GM12878 (cell line): ENCODE measurements around the gene EPHA10. TPM values are rescaled to one million over a fixed set of nuclear protein-coding genes. Genes with fewer than 3 reads are reported as not detected.

ENCODE experiments used
- ATAC-seq: fragments of 200-7000 bp; cut with Tn5 transposase; 3 replicates; pipeline ENCODE4 v1.9.1; 2020; ENCODE audit warnings: mild to moderate bottlenecking, moderate library complexity
- BruUV-seq: library from RNA; stranded (reverse); fragments of 400-500 nt; replicated peaks from 2 replicates; lab custom pipeline; 2021; lab: Mats Ljungman, UMichigan
- CTCF ChIA-PET: fragments of 300-600 bp; sonication (Branson Sonifier 250); formaldehyde crosslinking; extraction: SDS; loops from one replicate; lab custom pipeline; 2021; ENCODE audit warnings: inconsistent platforms; lab: Yijun Ruan, JAX
- POLR2A ChIA-PET: fragments of 350-600 bp; formaldehyde crosslinking; extraction: SDS; loops from one replicate; lab custom pipeline; 2021; ENCODE audit warnings: inconsistent platforms; lab: Charles Lee
- RAD21 ChIA-PET: fragments of 300-600 bp; sonication (Branson Sonifier 250); formaldehyde crosslinking; loops from one replicate; lab custom pipeline; 2023; ENCODE audit warnings: antibody characterized with exemption; ENCODE audit not compliant: unreplicated experiment; lab: Charles Lee
- SMC1A ChIA-PET: fragments of 300-600 bp; sonication (Branson Sonifier 250); formaldehyde crosslinking; loops from one replicate; lab custom pipeline; 2023; ENCODE audit not compliant: unreplicated experiment, uncharacterized antibody; lab: Charles Lee
- DNase-seq: peaks from one replicate; pipeline ENCODE4 v3.0.0-alpha.2; 2011; ENCODE audit warnings: low read depth, low spot score
- FAIRE-seq: peaks from 3 replicates; lab custom pipeline; 2011; peaks lifted over from hg19 to GRCh38; lab: Jason Lieb, UNC
- H2AFZ ChIP-seq: 2 replicates; pipeline ENCODE4 v1.6.0; 2011; ENCODE audit warnings: low read depth, low read length, control low read depth; ENCODE audit not compliant: control insufficient read depth
- H3K27ac ChIP-seq: 2 replicates; pipeline ENCODE4 v1.5.1; 2011; ENCODE audit warnings: control low read depth; ENCODE audit not compliant: control insufficient read depth, insufficient read depth
- H3K27me3 ChIP-seq, 2 experiments: replicated peaks in 1 of 2; 2 replicates each; pipeline versions ENCODE4 v1.6.0 to v1.6.1; 2011; ENCODE audit warnings: low read length in 1 of 2; ENCODE audit not compliant: control insufficient read depth in 2 of 2, insufficient read depth in 2 of 2
- H3K36me3 ChIP-seq, 2 experiments: 2 replicates each; pipeline ENCODE4 v1.5.1; 2011; ENCODE audit warnings: low read length in 1 of 2; ENCODE audit not compliant: control insufficient read depth in 2 of 2, insufficient read depth in 2 of 2
- H3K4me1 ChIP-seq: 2 replicates; pipeline ENCODE4 v1.6.1; 2011; ENCODE audit warnings: mild to moderate bottlenecking, low read length, moderate library complexity, mixed read lengths; ENCODE audit not compliant: control insufficient read depth, insufficient read depth
- H3K4me2 ChIP-seq: 2 replicates; pipeline ENCODE4 v1.6.0; 2011; ENCODE audit warnings: control low read depth; ENCODE audit not compliant: control insufficient read depth, insufficient read depth
- H3K4me3 ChIP-seq: fragments of 200-600 bp; sonication (generic); 2 replicates; pipeline ENCODE4 v1.5.1; 2016
- H3K79me2 ChIP-seq: 2 replicates; pipeline ENCODE4 v1.6.0; 2011; ENCODE audit warnings: low read length; ENCODE audit not compliant: control insufficient read depth, insufficient read depth
- H3K9ac ChIP-seq: 2 replicates; pipeline ENCODE4 v1.8.0; 2011; ENCODE audit warnings: low read length, control low read depth, mixed read lengths; ENCODE audit not compliant: control insufficient read depth, insufficient read depth
- H3K9me3 ChIP-seq: replicated peaks from 3 replicates; pipeline ENCODE4 v1.5.1; 2011; ENCODE audit warnings: mild to moderate bottlenecking, low read length; ENCODE audit not compliant: control insufficient read depth, insufficient read depth
- H4K20me1 ChIP-seq: 2 replicates; pipeline ENCODE4 v1.6.0; 2011; ENCODE audit not compliant: control insufficient read depth, insufficient read depth
- BCLAF1 ChIP-seq: fragments of 450-650 bp; IDR thresholded peaks from 2 replicates; pipeline ENCODE4 v1.6.1; 2017; ENCODE audit warnings: antibody characterized with exemption, mild to moderate bottlenecking, moderate library complexity
- CREM ChIP-seq: IDR thresholded peaks from 2 replicates; pipeline ENCODE4 v1.6.1; 2014; ENCODE audit warnings: antibody characterized with exemption, low read depth
- DPF2 ChIP-seq: fragments of 450-650 bp; IDR thresholded peaks from 2 replicates; pipeline ENCODE4 v1.6.1; 2017; ENCODE audit warnings: mild to moderate bottlenecking
- GABPA ChIP-seq: IDR thresholded peaks from 2 replicates; pipeline ENCODE4 v1.6.1; 2014; ENCODE audit warnings: antibody characterized with exemption, low read depth, mild to moderate bottlenecking, inconsistent platforms
- NFIC ChIP-seq: IDR thresholded peaks from 2 replicates; pipeline ENCODE4 v1.6.1; 2012; ENCODE audit warnings: low read depth, mild to moderate bottlenecking, inconsistent platforms, low read length, moderate library complexity
- NRF1 ChIP-seq: conservative IDR thresholded peaks from 2 replicates; pipeline ENCODE4 v1.6.1; 2011; ENCODE audit warnings: mild to moderate bottlenecking, low read depth, low read length, improper control_type of control experiment
- PML ChIP-seq: IDR thresholded peaks from 2 replicates; pipeline ENCODE4 v1.6.1; 2012; ENCODE audit warnings: low read length, inconsistent platforms
- SREBF1 ChIP-seq: IDR thresholded peaks from 2 replicates; pipeline ENCODE4 v1.6.1; 2012; ENCODE audit warnings: mild to moderate bottlenecking, low read length
- YY1 ChIP-seq: IDR thresholded peaks from 2 replicates; pipeline ENCODE4 v1.6.1; 2011; ENCODE audit warnings: low read depth, mild to moderate bottlenecking, low read length
- WGBS: methylation state at CpG from one replicate; pipeline ENCODE4 v1.1.6; 2016; ENCODE audit warnings: low lambda C conversion rate; ENCODE audit not compliant: insufficient replicate concordance, insufficient coverage; ENCODE audit errors: missing lambda C conversion rate; 5-methylcytosine and 5-hydroxymethylcytosine counted together
- in situ Hi-C: fragments of 300-500 bp; cut with MboI; formaldehyde crosslinking; loops from 9 replicates; pipeline ENCODE4 v1.14.3; 2018; ENCODE audit warnings: mixed read lengths
- intact Hi-C: fragments of 100-400 bp; cut with micrococcal nuclease; formaldehyde crosslinking; loops from one replicate; pipeline ENCODE4 v1.14.2; 2022; ENCODE audit not compliant: unreplicated experiment
- polyA plus RNA-seq, 11 experiments: library from polyadenylated mRNA; depleted of rRNA in 4 of 11; unstranded in 6 of 11; stranded (reverse) in 5 of 11; fragments of >200 nt; fragmentation: Nextera tagmentation in 4 of 11; fragmentation: Illumina TruSeq in 1 of 11; extraction: Ambion mirVana in 4 of 11; extraction: Trizol in 1 of 11; gene quantifications; 1 replicate in 1 of 11; 2 replicates in 10 of 11; pipeline versions ENCODE4 v1.2.1 to v1.2.3, GENCODE V29; 2011 to 2016; ENCODE audit warnings: inconsistent platforms in 2 of 11, missing spikeins in 2 of 11, low read depth in 1 of 11
- total RNA-seq, 4 experiments: library from RNA; depleted of rRNA in 3 of 4; stranded (reverse); fragments of >200 nt in 3 of 4; fragmentation: Illumina TruSeq in 1 of 4; extraction: Trizol in 1 of 4; gene quantifications; 2 replicates each; pipeline versions ENCODE4 v1.2.1 to v1.2.3, GENCODE V29; 2013 to 2021
- TF ChIP-seq, protein P1 (sequence below): IDR thresholded peaks from 2 replicates; pipeline ENCODE4 v1.6.1; 2011; ENCODE audit warnings: borderline replicate concordance, low read depth, mild to moderate bottlenecking, moderate library complexity, low read length; ENCODE audit not compliant: insufficient read depth, poor library complexity, severe bottlenecking
- TF ChIP-seq, protein P2 (sequence below): fragments of 150-350 bp; IDR thresholded peaks from 2 replicates; pipeline ENCODE4 v1.6.1; 2014; ENCODE audit warnings: mild to moderate bottlenecking, low read depth, low read length
- TF ChIP-seq, protein P3 (sequence below): IDR thresholded peaks from 2 replicates; pipeline ENCODE4 v1.6.1; 2012; ENCODE audit warnings: low read depth, low read length, improper control_type of control experiment
- TF ChIP-seq, protein P4 (sequence below): fragments of 450-650 bp; IDR thresholded peaks from 2 replicates; pipeline ENCODE4 v1.6.1; 2014; ENCODE audit warnings: mild to moderate bottlenecking
- TF ChIP-seq, protein P5 (sequence below): fragments of 450-650 bp; conservative IDR thresholded peaks from 2 replicates; pipeline ENCODE4 v1.6.1; 2017; ENCODE audit warnings: mild to moderate bottlenecking, moderate library complexity

Gene EPHA10
- total and polyA plus RNA-seq, 10 of the 15 experiments (the other 5 are each of a cell fraction or from before 2014, with no cell fraction given), result 0.05 to 0.06 TPM; not detected in 8

- ChIA-PET RAD21 (no interaction called here), POLR2A (interaction anchor here (1.1 kb wide), 1 partner anchor 159 kb away, joined by 6 read pairs; no protein-coding TSS in a partner anchor), SMC1A (no interaction called here), CTCF (interaction anchor here (1.5 kb wide), 2 partner anchors 15 to 162 kb away, joined by 4 to 5 read pairs; partner anchors contain the start of gene MTF1)
- BruUV-seq, result no TSS peak
- H3K4me1 ChIP-seq, result peaks cover 16% of the 10 kb centered on the region
- in situ Hi-C loops, result no loop called here
- H3K27me3 ChIP-seq, result no peaks in the 10 kb centered on the region
- H3K79me2 ChIP-seq, result peaks cover 28% of the 10 kb centered on the region
- no peak overlapping the region for H3K4me2 ChIP-seq
- ATAC-seq, result no peak
- 96% methylated on average over 2 of the region's 2 CpGs for WGBS
- intact Hi-C loops, result loop anchor here (5.0 kb wide), 1 partner anchor 100 kb away; no protein-coding TSS in a partner anchor
- peaks cover 14 to 20% of the 10 kb centered on the region in 2 experiments; a peak in 3 of 4 replicates for H3K36me3 ChIP-seq
- no peaks in the 10 kb centered on the region for H3K9me3 ChIP-seq
- H3K27ac ChIP-seq, result no peak overlapping the region
- no peak overlapping the region for H2AFZ ChIP-seq
- no peak overlapping the region for H3K9ac ChIP-seq
- H3K4me3 ChIP-seq, result no peak overlapping the region
- FAIRE-seq, result no peak
- no peak for DNase-seq
- H4K20me1 ChIP-seq, result no peaks in the 10 kb centered on the region
- no peak for TF ChIP-seq BCLAF1
- TF ChIP-seq PML, result no peak
- TF ChIP-seq NRF1, result no peak
- TF ChIP-seq, protein P1, sequence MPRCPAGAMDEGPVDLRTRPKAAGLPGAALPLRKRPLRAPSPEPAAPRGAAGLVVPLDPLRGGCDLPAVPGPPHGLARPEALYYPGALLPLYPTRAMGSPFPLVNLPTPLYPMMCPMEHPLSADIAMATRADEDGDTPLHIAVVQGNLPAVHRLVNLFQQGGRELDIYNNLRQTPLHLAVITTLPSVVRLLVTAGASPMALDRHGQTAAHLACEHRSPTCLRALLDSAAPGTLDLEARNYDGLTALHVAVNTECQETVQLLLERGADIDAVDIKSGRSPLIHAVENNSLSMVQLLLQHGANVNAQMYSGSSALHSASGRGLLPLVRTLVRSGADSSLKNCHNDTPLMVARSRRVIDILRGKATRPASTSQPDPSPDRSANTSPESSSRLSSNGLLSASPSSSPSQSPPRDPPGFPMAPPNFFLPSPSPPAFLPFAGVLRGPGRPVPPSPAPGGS, result no peak
- TF ChIP-seq YY1, result no peak
- TF ChIP-seq NFIC, result no peak
- TF ChIP-seq, protein P2, sequence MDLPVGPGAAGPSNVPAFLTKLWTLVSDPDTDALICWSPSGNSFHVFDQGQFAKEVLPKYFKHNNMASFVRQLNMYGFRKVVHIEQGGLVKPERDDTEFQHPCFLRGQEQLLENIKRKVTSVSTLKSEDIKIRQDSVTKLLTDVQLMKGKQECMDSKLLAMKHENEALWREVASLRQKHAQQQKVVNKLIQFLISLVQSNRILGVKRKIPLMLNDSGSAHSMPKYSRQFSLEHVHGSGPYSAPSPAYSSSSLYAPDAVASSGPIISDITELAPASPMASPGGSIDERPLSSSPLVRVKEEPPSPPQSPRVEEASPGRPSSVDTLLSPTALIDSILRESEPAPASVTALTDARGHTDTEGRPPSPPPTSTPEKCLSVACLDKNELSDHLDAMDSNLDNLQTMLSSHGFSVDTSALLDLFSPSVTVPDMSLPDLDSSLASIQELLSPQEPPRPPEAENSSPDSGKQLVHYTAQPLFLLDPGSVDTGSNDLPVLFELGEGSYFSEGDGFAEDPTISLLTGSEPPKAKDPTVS, result no peak
- no peak for TF ChIP-seq GABPA
- no peak for TF ChIP-seq SREBF1
- TF ChIP-seq DPF2, result no peak
- TF ChIP-seq, protein P3, sequence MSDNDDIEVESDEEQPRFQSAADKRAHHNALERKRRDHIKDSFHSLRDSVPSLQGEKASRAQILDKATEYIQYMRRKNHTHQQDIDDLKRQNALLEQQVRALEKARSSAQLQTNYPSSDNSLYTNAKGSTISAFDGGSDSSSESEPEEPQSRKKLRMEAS, result no peak
- TF ChIP-seq, protein P4, sequence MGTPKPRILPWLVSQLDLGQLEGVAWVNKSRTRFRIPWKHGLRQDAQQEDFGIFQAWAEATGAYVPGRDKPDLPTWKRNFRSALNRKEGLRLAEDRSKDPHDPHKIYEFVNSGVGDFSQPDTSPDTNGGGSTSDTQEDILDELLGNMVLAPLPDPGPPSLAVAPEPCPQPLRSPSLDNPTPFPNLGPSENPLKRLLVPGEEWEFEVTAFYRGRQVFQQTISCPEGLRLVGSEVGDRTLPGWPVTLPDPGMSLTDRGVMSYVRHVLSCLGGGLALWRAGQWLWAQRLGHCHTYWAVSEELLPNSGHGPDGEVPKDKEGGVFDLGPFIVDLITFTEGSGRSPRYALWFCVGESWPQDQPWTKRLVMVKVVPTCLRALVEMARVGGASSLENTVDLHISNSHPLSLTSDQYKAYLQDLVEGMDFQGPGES, result no peak
- no peak for TF ChIP-seq CREM
- TF ChIP-seq, protein P5, sequence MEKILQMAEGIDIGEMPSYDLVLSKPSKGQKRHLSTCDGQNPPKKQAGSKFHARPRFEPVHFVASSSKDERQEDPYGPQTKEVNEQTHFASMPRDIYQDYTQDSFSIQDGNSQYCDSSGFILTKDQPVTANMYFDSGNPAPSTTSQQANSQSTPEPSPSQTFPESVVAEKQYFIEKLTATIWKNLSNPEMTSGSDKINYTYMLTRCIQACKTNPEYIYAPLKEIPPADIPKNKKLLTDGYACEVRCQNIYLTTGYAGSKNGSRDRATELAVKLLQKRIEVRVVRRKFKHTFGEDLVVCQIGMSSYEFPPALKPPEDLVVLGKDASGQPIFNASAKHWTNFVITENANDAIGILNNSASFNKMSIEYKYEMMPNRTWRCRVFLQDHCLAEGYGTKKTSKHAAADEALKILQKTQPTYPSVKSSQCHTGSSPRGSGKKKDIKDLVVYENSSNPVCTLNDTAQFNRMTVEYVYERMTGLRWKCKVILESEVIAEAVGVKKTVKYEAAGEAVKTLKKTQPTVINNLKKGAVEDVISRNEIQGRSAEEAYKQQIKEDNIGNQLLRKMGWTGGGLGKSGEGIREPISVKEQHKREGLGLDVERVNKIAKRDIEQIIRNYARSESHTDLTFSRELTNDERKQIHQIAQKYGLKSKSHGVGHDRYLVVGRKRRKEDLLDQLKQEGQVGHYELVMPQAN, result no peak
These were observed 67.8 kb downstream of the EPHA10 start for GRCh38 chr1:37697090-37697489.
